ENCODE results near the gene SRCAP.
A peak's percentile ranks its signal among the peaks of the same experiment; 100 is the strongest.

The SRCAP gene

DNA sequence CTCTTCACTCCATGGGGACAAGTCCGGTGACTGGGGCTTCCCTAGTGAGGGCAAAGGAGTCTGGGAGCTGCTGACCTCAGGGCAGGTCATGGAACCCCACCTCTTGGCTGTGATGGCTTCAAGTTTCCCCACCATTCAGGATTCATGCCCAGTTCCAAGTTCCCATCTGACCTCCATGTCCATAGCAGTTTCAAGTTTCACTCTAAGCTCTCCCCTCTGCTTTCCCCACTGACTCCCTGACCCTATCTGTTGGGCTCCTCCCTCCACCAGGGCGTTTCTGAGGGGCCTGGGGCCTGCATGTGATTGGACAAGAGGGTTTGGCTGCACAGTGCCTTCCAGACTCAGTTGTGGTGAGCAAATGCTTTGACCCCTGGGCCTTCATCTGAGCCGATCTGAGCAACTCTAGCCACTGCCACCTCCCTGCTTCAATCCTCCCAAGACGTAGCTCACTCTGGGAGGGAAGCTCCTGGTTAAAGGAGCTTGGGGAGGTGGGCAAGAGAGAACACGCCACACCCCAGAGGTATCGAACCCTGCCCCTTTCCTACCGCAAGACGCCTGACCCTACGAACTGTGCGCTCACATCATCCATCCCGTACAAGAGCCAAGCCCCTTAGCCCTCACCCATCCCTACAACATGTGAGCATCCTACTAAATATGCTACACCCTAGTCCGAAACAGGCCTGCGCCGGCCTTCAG lies 79.7 kb downstream of the SRCAP start:
- DNase-seq: no peak

GRCh38 chr16:30779596-30779995 lies 80.6 kb downstream of the SRCAP start:
- no peak for DNase-seq

GRCh38 chr16:30780021-30780420 lies 81.0 kb downstream of the SRCAP start:
- DNase-seq: no peak

- no peak for DNase-seq
These were observed 81.6 kb downstream of the SRCAP start for GRCh38 chr16:30780549-30780948.

- no peak for DNase-seq
These were observed 83.7 kb downstream of the SRCAP start for GRCh38 chr16:30782486-30783279.

GRCh38 chr16:30783280-30784109 lies 84.5 kb downstream of the SRCAP start:
- DNase-seq: no peak

GRCh38 chr16:30784215-30784614 lies 85.2 kb downstream of the SRCAP start:
- DNase-seq: no peak

GRCh38 chr16:30785126-30786106 lies 86.4 kb downstream of the SRCAP start:
- DNase-seq: no peak

DNA sequence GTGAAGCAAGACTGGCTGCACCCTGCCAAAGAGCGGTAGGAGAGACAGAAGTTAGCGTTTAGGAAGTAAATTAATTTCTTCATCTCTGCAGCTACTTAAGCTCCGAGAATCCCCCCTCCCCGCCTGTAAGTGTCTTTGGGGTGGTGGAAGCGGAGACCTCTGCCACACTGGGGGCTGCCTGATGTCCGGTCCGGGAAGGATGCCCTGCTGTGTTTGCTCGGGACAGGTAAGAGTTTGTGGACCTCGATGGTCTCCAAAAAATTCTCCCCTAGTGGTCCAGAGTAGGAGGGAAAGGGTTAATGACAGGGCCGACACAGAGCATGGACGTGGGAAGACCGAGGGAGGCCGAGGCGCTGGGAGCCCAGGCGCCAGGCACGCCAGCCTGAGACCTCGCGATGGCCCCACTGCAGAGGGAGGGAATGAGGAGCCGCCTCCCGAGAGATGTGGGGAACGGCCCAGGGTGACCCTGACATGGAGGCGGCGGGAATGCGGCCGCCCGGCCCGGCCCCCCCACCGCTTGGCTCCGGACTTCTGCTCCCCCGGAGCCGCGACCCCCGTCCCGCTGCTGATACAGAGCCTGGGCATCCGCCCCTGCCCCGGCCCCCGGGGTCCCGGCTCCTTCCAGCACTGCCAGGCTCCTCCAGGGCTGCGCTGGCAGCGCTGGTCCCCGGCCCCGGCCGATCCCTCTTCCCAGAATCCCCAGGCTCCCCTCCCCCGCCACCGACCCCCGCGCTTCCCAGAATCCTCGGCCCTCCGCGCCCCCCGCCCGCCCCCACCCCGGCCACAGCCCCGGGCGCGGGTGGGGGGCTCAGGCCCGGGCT lies 87.4 kb downstream of the SRCAP start:
- no peak for DNase-seq

- peak; percentile 45 for DNase-seq
These were observed 88.1 kb downstream of the SRCAP start, which contains the start of gene ZNF629 for GRCh38 chr16:30786936-30787612. Gene ZNF629 (minus strand): TSS chr16:30787205. CDS start chr16:30784482, 2,723 bp downstream.

DNA sequence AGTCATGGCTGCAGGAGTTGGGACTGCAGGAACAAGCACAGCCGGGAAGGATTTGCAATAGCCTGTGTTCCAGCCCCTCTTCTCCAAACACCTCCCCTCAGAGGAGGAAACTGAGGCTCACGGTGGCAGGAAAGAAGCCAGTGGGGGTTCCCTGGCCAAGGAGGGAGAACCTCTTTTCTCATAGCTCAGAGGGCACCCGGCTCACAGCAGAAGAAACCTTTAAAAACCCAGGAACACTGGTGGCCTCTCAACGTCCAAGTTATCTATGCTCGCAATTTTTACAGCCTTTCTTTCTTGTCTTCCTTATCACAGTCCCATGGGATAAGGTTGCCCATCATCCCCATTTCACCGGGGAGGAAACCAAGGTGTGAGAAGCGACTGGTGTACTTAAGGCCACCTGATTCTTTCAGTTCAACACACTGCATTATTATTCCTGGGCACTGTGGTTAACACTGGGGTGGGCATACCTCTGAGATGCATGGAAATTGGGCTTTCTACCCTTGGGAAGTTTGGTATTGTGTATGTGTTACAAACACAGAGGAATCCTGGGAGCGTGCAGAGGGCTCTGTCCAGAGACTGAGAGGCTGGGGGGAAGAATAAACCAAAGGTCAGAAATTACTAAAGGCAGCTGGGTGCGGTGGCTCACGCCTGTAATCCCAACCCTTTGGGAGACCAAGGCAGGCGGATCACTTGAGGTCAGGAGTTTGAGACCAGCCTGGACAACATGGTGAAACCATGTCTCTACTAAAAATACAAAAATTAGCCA lies 88.8 kb downstream of the SRCAP start:
- no peak for DNase-seq

Measured in activated naive CD4-positive, alpha-beta T cell treated with anti-CD3 and anti-CD28 coated beads, Interleukin-2, amount 50 U/mL, for 16 hours (primary cell).